Loucy (cell line): ENCODE measurements around the gene IDS.
"Not testable (repeated sequence)": the region's sequence is repeated elsewhere in the genome, so short reads cannot be mapped to it uniquely, and the experiment has no call there.

Experiments used
- EZH2phosphoT487 ChIP-seq: fragments of 200-600 bp; IDR thresholded peaks from 2 replicates; pipeline ENCODE4 v1.6.1; 2018; ENCODE audit warnings: antibody characterized with exemption, mild to moderate bottlenecking, moderate library complexity, borderline replicate concordance
- TF ChIP-seq, protein P1 (sequence below): fragments of 200-600 bp; sonication (generic); conservative IDR thresholded peaks from 2 replicates; pipeline ENCODE4 v1.5.1; 2014; ENCODE audit warnings: mild to moderate bottlenecking, antibody characterized with exemption, low read length

DNA sequence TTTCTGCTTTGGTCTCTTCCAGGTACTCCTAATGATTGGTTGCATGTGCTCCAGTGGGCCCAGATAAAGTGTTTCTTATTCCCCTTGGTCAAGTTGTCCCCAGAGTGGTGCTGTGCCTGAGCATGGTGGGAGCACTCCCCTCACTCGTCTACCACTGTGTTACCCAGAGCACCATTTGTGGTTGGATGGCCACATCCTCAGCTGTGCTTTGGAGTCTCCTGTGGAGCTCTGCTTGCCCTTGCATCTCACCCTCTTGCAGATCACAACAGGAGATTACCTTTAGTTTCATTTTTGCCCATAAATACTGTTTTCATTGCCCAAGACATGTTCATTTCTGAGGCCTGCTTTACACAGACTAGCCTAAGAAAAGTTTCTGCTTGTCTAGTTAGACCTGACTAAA lies 45.3 kb upstream of the IDS start:
- TF ChIP-seq, protein P1, sequence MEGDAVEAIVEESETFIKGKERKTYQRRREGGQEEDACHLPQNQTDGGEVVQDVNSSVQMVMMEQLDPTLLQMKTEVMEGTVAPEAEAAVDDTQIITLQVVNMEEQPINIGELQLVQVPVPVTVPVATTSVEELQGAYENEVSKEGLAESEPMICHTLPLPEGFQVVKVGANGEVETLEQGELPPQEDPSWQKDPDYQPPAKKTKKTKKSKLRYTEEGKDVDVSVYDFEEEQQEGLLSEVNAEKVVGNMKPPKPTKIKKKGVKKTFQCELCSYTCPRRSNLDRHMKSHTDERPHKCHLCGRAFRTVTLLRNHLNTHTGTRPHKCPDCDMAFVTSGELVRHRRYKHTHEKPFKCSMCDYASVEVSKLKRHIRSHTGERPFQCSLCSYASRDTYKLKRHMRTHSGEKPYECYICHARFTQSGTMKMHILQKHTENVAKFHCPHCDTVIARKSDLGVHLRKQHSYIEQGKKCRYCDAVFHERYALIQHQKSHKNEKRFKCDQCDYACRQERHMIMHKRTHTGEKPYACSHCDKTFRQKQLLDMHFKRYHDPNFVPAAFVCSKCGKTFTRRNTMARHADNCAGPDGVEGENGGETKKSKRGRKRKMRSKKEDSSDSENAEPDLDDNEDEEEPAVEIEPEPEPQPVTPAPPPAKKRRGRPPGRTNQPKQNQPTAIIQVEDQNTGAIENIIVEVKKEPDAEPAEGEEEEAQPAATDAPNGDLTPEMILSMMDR, result not testable (repeated sequence)
- TF ChIP-seq EZH2phosphoT487, result not testable (repeated sequence)
